Heart right ventricle (tissue), 16 donors: Measurements from ENCODE around the gene TRAIP. TPM values are rescaled to one million over a fixed set of nuclear protein-coding genes. Genes with fewer than 3 reads are reported as not detected.

ENCODE experiments used
- ATAC-seq, 8 donors: fragments of 200-7000 bp; cut with Tn5 transposase; one replicate each; pipeline ENCODE4 v1.9.1; 2020; ENCODE audit warnings: mild to moderate bottlenecking in 8 of 8, moderate library complexity in 8 of 8, moderate number of reproducible peaks in 1 of 8
- DNase-seq, 2 donors: peaks; one replicate each; pipeline ENCODE4 v3.0.0-alpha.2; 2020
- H3K27ac ChIP-seq, 10 donors: fragments of 200-600 bp; sonication (generic) in 2 of 10; one replicate each; pipeline versions ENCODE4 v1.5.0 to v1.8.0; 2020 to 2022; ENCODE audit warnings: mild to moderate bottlenecking in 3 of 10
- H3K27me3 ChIP-seq, 7 donors: fragments of 200-600 bp; one replicate each; pipeline ENCODE4 v1.8.0; 2021 to 2022; ENCODE audit warnings: mild to moderate bottlenecking in 2 of 7
- H3K36me3 ChIP-seq, 9 donors: fragments of 200-600 bp; sonication (generic) in 1 of 9; one replicate each; pipeline versions ENCODE4 v1.5.0 to v1.8.0; 2020 to 2022; ENCODE audit warnings: mild to moderate bottlenecking in 2 of 9
- H3K4me1 ChIP-seq, 9 donors: fragments of 200-600 bp; sonication (generic) in 1 of 9; one replicate each; pipeline versions ENCODE4 v1.5.0 to v1.8.0; 2020 to 2022; ENCODE audit warnings: mild to moderate bottlenecking in 4 of 9
- H3K4me3 ChIP-seq, 10 donors: fragments of 200-600 bp; sonication (generic) in 2 of 10; one replicate each; pipeline versions ENCODE4 v1.5.0 to v1.8.0; 2020 to 2022; ENCODE audit warnings: mild to moderate bottlenecking in 7 of 10, moderate library complexity in 2 of 10
- H3K9me3 ChIP-seq, 11 donors: fragments of 200-600 bp in 10 of 11; sonication (generic) in 2 of 11; one replicate each; pipeline versions ENCODE4 v1.5.0 to v1.8.0; 2013 to 2022; ENCODE audit warnings: mild to moderate bottlenecking in 2 of 11, control low read depth in 1 of 11, moderate library complexity in 1 of 11
- WGBS, 2 donors: extraction: QIAGEN DNeasy Blood & Tissue Kit; methylation state at CpG; one replicate each; pipeline ENCODE4 v1.1.7; 2013; ENCODE audit warnings: inconsistent platforms in 1 of 2; 5-methylcytosine and 5-hydroxymethylcytosine counted together
- intact Hi-C, 10 donors: fragments of 100-400 bp; cut with DNase I; formaldehyde crosslinking; loops; one replicate each; pipeline versions ENCODE4 v1.11.1 to v1.14.2; 2022
- polyA plus RNA-seq, 2 donors: library from polyadenylated mRNA; stranded (reverse); fragments of 200-250 nt; gene quantifications; one replicate each; pipeline ENCODE4 v1.2.3, GENCODE V29; 2013
- total RNA-seq, 10 donors: library from RNA; stranded (reverse); fragmentation: NEBNext Ultra II Directional in 3 of 10; extraction: Animal tissue kit (Norgen Biotek cat#: 25700) in 3 of 10; gene quantifications; one replicate each; pipeline versions ENCODE4 v1.2.1 to v1.2.4, GENCODE V29; 2021 to 2023
- TF ChIP-seq, protein P1 (sequence below), 9 donors: fragments of 200-600 bp; sonication (generic) in 2 of 9; IDR thresholded peaks; one replicate each; pipeline versions ENCODE4 v1.5.0 to v1.8.0; 2021 to 2022; ENCODE audit warnings: antibody characterized with exemption in 9 of 9, mild to moderate bottlenecking in 5 of 9, moderate library complexity in 1 of 9
- donor health status: Arrhythmogenic right ventricular cardiomyopathy.
- donor health status: ischemic (EF 13 %, LVEDD 7.1; RV severe dilation, severe dysfunction).
- donor health status: healthy with polysubstance abuse.
- donor health status: DM: no; HTN: yes; CAD: no.
- donor health status: DM: no; HTN: no; CAD: no.
- donor health status: ischemic (EF 25% LVEDD 6.9; RV normal size, moderate dysfunction).
- donor health status: ischemic (EF 25% LVEDD 5.7; RV mildly dilated, moderate dysfunction).
- donor health status: healthy.
- donor health status: DM: yes; HTN: yes; CAD: no.
- donor health status: Ischemic cardiomyopathy.
- donor health status: ischemic (EF 35%, LVEDD 5.7; RV mildly dilated, moderate dysfunction).
- donor health status: nonischemic (EF 11% LVEDD 7.7; RV severe dilation, severe dysfunction).
- donor health status: DM: yes; HTN: yes; CAD: no.
- donor health status: PGD.
- donor health status: ischemic (EF 29% LVEDD 5.4; RV normal size, mild dysfunction).
- donor health status: nonischemic (EF 23%, LVEDD 6.1; RV moderate dilation, normal function).

The TRAIP gene
- total and polyA plus RNA-seq, 12 donors = 0.20 to 2.4 (median 1.4) TPM

DNA sequence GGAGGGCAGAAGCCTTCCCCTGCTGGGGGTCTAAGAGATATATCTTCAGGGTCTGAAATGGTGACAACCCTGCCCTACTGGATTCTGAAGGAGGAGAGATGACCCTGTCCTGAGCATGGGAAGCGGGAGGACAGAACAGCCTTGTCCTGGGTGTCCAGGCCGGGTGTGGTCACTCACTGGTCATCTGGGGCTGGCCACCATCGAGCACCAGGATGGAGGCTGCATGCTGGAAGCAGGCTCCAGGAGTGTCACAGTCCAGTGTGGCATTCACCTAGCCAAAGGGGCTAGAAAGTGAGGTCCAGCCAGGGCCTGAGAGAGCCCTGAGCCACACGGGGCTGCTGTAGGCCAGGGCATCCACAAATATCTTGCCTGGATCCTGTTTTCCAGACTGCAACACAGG is 61.9 kb downstream of the TRAIP start:
- no peaks in the 10 kb centered on the region for H3K27me3 ChIP-seq
- H3K36me3 ChIP-seq = no peaks in the 10 kb centered on the region
- no peak overlapping the region for H3K27ac ChIP-seq
- intact Hi-C loops = no loop called here
- H3K9me3 ChIP-seq = no peaks in the 10 kb centered on the region
- no peak overlapping the region for H3K4me3 ChIP-seq
- TF ChIP-seq, protein P1, sequence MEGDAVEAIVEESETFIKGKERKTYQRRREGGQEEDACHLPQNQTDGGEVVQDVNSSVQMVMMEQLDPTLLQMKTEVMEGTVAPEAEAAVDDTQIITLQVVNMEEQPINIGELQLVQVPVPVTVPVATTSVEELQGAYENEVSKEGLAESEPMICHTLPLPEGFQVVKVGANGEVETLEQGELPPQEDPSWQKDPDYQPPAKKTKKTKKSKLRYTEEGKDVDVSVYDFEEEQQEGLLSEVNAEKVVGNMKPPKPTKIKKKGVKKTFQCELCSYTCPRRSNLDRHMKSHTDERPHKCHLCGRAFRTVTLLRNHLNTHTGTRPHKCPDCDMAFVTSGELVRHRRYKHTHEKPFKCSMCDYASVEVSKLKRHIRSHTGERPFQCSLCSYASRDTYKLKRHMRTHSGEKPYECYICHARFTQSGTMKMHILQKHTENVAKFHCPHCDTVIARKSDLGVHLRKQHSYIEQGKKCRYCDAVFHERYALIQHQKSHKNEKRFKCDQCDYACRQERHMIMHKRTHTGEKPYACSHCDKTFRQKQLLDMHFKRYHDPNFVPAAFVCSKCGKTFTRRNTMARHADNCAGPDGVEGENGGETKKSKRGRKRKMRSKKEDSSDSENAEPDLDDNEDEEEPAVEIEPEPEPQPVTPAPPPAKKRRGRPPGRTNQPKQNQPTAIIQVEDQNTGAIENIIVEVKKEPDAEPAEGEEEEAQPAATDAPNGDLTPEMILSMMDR (IDR thresholded peaks at IDR 0.05) = no peak
- H3K4me1 ChIP-seq = no peaks in the 10 kb centered on the region
- DNase-seq (no peak), ATAC-seq (no peak)
- 80 to 87% methylated on average over 4 of the region's 4 CpGs for WGBS, 2 donors

DNA sequence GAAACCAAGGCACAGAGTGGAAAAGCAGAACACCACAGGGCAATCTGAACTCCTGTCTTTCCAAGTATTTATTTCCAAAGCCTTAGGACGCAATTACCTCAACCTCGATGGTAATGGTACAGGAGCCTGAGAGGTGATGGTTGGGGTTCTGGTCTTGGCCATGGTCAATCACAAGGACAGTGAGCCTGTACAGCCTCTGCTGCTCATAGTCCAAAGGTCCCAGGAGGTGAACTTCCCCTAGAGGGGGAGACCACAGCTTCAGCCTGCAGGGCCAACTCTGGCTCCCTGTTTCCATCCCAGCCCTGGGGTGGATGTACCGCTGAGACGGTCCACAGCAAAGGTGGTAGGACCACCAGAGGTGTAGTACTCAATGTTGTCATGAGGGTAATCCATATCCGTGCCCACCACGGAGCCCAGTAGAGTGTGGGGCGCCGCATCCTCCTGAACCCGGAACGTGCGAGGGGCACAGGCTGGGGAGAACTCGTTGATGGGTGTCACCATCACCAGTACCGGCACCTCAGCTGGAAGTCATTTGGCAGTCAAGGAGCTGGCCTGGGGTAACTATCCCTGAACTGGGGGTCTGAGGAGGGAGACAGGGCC is 62.8 kb downstream of the TRAIP start:
- Histone ChIP-seq H3K27ac (no peak overlapping the region), H3K27me3 (no peaks in the 10 kb centered on the region), H3K36me3 (no peaks in the 10 kb centered on the region), H3K4me1 (no peaks in the 10 kb centered on the region), H3K9me3 (no peaks in the 10 kb centered on the region), H3K4me3 (no peak overlapping the region)
- WGBS, 2 donors = 95 to 97% methylated on average over 13 of the region's 13 CpGs
- no peak for DNase-seq
- TF ChIP-seq, protein P1 (IDR thresholded peaks at IDR 0.05) = no peak
- intact Hi-C loops = no loop called here
- peak in 1 of 8 donors; percentile 11 for ATAC-seq

DNA sequence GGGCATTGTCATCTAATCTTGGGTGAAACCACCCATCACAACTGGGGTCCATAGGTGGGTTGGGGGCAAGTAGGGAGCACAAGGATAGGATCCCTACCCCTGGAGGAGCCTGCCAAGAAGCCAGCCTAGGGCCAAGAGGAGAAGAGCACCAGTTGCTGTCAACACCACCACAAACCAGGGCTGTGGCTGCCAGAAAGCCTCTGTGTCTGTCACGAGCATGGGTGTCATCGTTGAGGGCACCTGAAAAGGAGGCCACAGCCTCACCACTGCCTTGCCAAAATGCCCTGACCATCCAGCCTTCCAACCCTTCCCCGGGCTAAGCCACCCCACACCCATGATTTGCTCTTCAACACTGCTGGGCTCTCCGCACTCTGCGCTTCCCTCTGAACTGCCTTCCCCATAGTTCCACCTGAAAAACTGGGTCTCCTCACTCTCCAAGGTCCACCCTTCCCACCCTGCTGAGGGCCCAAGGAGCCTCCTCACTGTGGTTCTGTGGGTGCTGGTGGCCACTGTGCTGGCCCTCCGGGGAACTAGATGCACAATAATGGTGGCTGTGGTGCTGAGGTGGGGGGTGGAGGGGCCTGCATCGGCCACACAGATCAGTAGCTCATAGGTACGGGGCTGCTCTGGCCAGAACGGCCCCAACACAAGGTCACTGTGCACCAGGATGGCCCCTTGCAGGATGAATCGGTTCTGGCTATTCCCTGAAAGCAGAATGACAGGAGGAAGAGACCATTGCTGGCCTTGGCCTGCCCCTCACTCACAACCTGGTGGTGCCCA is 63.8 kb downstream of the TRAIP start:
- H3K36me3 ChIP-seq = no peaks in the 10 kb centered on the region
- H3K4me1 ChIP-seq = peaks cover 0 to 6% (median under 1%) of the 10 kb centered on the region in 9 donors
- no peak overlapping the region for H3K27ac ChIP-seq
- TF ChIP-seq, protein P1 (IDR thresholded peaks at IDR 0.05) = no peak
- no peaks in the 10 kb centered on the region for H3K27me3 ChIP-seq
- H3K4me3 ChIP-seq = no peak overlapping the region
- ATAC-seq = no peak
- 90 to 92% methylated on average over 10 of the region's 10 CpGs for WGBS, 2 donors
- intact Hi-C loops = no loop called here
- H3K9me3 ChIP-seq = no peaks in the 10 kb centered on the region
- no peak for DNase-seq

DNA sequence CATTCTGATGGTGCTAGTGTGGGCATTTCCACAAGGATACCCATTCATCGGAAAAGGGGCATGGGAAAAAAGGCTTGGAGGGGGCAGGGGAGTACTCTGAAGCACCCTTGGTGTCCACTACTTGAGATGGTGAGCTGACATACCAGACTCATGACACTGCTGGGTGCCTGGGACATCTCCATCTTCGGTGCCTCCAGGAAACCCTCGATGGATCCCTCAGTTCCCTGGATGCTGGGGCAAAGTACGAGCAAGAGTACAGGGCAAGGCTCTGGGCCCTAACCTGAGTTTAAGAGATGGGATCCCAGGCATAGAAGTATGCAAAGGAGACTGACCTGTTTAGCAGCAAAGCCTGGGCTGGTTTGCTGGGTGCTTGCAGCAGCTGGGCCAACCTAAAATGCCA is 64.8 kb downstream of the TRAIP start:
- ATAC-seq (no peak), DNase-seq (no peak)
- H3K9me3 ChIP-seq = no peaks in the 10 kb centered on the region
- TF ChIP-seq, protein P1 (IDR thresholded peaks at IDR 0.05) = no peak
- H3K36me3 ChIP-seq = no peaks in the 10 kb centered on the region
- no peak overlapping the region for H3K4me3 ChIP-seq
- intact Hi-C loops = no loop called here
- H3K4me1 ChIP-seq = peaks cover 0 to 16% (median 9%) of the 10 kb centered on the region in 9 donors
- H3K27me3 ChIP-seq = no peaks in the 10 kb centered on the region
- 89 to 93% methylated on average over 4 of the region's 4 CpGs for WGBS, 2 donors
- H3K27ac ChIP-seq = no peak overlapping the region
